HTR-8/SVneo (cell line): Measurements from ENCODE around the gene SYT2.

Experiments used
- DNase-seq: peaks from one replicate; pipeline ENCODE4 v3.0.0; 2011; ENCODE audit warnings: low spot score, mixed read lengths; ENCODE audit not compliant: insufficient read length
- FAIRE-seq: peaks from 2 replicates; lab custom pipeline; 2011; peaks lifted over from hg19 to GRCh38; lab: Jason Lieb, UNC

The SYT2 gene

GRCh38 chr1:202580619-202581018, 129.6 kb downstream of the SYT2 start:
- DNase-seq, result no peak
- no peak for FAIRE-seq

DNA sequence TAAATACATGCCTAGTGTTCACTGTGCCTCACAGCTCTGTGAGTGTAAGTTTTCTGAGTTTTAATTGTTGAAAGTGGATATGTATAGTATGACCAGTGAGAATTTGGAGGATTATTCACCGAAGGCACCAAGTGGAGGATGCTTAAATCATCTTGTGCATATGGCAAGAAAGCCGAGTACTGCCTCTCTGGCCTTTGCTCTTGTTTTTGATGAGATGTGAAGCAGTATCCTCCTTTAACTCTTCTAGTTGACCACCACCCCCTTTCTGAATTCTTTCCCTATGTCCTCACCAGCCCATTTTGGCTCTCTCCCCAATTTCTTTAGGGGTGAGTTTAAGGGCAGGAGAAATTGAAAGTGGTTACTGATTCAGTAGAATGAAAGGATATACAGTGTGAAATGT, 130.4 kb downstream of the SYT2 start:
- FAIRE-seq, result no peak
- peak; percentile 54 for DNase-seq

DNA sequence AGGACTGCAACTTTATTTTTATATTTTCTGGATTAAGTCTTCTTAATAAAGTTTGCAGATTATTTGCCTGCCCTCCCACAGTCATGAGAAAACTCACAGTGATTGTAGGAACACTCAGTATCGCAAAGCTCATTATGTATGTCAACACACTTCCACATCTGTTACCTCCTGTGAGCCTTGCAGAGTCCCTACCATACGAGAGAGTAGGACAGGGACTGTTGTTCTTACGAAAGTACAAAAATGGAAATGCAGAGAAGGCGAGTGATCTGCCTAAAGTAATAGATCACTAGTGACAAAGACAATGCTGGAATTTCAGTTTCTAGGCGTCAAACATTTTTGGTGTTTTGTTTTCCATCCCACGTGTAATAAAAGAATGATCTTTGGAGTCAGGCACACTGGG, 131.7 kb downstream of the SYT2 start:
- FAIRE-seq (no peak), DNase-seq (no peak)

DNA sequence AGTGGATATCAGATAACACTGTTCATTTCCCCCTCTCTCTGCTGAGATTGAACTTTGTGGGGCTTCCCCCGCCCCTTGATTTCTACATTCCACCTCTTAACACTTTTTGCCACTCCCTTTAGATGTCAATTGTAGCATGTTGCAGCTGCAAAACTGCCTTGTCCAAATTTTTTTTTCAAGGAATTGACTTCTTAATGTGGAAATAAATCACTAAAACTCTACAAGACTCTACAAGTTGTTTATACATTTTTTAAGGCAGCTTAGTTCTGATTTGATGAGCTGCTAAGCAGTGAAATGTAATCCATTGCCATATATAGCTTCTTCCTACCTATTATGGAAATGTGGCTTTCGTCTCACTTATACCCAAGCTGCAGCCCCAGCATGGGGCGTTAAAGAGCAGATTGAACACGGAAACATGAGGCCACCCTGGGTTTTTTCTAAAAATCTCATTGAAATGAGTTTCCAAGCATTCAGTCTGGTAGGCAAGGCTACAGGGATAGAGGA, 132.2 kb downstream of the SYT2 start:
- DNase-seq (no peak), FAIRE-seq (no peak)

GRCh38 chr1:202577381-202577780, 132.9 kb downstream of the SYT2 start:
- no peak for FAIRE-seq
- no peak for DNase-seq

DNA sequence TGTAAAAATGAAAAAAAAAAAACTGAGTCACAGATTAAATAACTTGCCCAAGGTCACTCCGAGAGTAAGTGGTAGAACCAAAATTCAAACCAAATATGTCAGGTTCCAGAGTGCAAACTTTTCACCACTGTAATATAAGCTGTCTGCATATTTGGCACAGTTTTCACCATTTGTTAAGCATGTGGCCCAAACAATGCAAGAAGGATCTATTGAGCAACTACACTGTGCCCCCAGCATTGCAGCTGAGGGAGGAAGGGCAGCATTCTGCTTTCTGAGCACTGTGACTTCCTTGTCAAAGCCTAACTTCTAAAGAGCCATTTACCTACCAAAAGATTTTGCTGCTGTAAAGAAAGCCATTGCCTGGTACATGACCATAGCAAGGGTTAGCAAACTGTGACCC, 133.4 kb downstream of the SYT2 start:
- DNase-seq, result no peak
- no peak for FAIRE-seq

DNA sequence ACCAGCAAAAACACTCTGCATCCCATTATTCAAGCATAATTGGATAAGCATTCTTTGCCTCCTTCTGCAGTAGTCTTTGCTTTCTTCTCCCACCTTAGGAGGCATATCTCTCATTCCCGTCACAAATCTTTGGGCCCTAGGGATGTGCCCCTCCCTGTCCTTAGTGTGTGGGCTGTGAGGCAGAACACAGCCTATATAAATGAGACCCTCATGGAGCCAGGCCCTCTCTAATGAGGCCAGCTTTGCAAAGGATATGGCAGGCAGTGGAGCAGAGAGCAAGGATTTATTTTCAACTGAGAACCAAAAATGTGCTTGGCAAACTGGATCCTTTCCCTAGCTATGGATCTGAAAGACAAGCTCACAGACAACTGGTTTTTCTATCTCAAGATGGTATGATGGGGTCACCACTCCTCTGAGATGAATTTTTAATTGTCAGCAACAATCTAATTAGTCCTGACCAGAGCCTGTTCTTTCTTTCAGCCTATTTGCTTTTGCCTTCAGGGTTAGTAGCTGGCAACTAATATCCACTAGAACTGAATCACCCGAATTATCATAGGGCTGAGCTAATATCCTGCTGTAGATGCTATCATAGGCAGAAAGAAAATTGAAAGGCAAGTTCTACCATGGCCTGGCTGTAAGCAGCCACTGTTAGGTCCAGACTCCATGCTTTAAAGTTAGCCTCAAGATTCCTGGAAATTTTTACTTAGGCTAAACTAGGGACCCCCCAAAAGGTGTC, 134.2 kb downstream of the SYT2 start:
- FAIRE-seq (no peak), DNase-seq (no peak)

- DNase-seq (no peak), FAIRE-seq (no peak)
Measured at GRCh38 chr1:202572867-202573266, 137.4 kb downstream of the SYT2 start.

- FAIRE-seq (no peak), DNase-seq (no peak)
Measured at GRCh38 chr1:202571719-202572339, 138.4 kb downstream of the SYT2 start.

DNA sequence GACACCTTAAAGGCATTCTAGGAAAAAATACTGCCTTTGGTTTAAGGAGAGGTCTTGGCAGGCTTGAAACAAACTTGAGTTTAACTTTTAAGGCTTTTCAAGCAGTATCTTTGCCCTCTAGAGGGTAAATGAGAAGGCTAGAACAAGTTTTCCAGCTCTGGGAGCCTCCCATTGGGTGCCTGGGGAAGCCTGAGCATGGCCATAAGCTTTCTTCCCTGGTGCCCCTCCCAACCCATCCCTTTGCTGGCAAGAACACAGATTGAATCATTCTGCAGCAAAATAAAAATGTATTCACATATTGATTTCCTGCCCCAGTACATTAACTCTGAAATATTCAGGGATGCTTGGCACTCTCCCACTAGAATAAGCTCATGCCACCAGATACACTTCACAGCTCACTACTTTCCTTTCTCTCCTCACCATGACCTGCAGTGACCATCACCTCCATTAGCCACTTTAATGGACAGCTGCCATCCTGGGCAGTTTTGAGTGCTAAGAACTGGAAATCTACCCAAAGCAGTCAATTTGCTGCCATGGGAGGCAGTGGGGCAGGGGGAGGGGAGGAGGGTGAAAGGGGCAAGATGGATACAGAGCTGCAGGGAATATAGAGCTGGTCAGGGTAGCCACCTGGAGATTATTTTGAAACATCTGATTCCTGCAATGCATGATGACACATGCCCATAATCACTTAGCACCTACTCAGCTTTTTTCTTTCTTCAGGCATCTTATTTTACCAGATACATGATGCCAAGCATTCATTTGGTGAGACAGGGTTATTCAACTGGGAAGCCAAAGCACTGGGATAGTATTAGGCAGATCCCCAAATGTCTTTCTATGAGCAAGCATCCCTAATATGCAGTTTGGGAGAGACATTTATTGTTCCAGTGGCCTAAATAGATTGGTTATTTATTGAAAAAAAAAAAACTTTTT, 140.6 kb downstream of the SYT2 start:
- DNase-seq (no peak), FAIRE-seq (no peak)

GRCh38 chr1:202568826-202569225, 141.4 kb downstream of the SYT2 start:
- DNase-seq (no peak), FAIRE-seq (no peak)

GRCh38 chr1:202568410-202568809, 141.8 kb downstream of the SYT2 start:
- no peak for FAIRE-seq
- no peak for DNase-seq

- no peak for FAIRE-seq
Measured at GRCh38 chr1:202567738-202568137, 142.5 kb downstream of the SYT2 start.

GRCh38 chr1:202565890-202566602, 144.2 kb downstream of the SYT2 start:
- DNase-seq (no peak), FAIRE-seq (no peak)

More at GRCh38 chr1:202567738-202568137, 142.5 kb downstream of the SYT2 start:
- peak; percentile 35 for DNase-seq

DNA sequence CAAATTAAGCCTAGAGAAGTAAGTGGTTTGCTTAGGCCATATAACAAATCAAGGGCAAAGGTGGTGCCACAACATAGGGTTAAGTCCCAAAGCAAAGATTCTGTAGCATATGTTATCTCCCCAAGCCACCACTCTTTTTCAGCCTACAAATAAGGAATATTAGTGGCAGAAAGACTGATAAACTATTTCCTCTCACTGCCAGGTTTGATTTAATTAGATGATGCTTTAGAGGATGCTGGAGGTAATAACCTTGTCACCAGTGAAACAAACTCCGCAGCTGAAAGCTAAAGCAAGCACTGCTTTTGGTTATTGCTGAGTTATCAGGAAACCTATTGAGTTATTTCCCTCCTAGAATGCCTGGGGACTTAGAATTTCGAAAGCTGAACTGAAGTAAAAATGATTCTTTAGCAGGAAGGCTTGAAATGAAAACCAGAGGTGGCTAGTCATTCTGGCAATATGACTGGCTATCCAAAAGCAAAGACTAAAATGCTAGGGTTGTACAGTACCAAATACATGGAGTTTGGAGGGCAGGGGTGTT, 145.2 kb downstream of the SYT2 start:
- no peak for FAIRE-seq
- no peak for DNase-seq

DNA sequence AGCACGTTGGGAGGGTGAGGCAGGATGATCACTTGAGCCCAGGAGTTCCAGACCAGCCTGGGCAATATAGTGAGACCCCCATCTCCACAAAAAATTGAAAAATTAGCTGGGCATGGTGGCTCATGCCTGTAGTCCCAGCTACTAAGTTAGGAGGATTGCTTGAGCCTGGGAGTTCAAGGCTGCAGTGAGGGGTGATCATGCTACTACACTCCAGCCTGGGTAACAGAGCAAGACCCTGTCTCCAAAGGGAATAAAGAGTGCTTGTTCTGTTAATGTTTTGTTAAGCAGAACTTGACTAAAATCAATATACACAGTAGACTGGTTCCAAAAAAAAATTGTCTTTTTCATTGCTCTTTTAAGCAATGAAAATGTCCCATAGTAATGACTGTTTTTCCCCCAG, 146.4 kb downstream of the SYT2 start:
- no peak for FAIRE-seq
- DNase-seq, result no peak

- DNase-seq (no peak), FAIRE-seq (no peak)
Measured at GRCh38 chr1:202562444-202563060, 147.7 kb downstream of the SYT2 start.

- DNase-seq, result no peak
- no peak for FAIRE-seq
Measured at GRCh38 chr1:202561726-202562443, 148.4 kb downstream of the SYT2 start.

DNA sequence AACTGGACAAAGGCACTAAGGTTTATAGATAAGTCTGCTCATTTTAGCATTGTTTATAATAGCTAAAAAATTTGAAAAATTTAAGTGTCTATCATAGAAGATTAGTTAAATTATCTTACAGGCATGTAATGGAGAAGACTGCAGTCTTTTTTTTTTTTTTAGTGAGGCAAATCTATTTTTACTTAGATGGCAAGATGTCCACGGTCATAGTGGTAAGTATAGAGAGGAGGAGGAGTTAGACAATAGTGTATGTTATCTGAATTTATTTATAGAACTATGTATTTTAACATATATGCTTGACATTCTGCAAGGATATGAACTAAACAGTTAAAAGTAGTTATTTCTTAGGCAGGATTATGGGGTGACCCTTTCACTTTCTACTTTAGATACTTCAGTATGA, 149.0 kb downstream of the SYT2 start:
- no peak for DNase-seq
- no peak for FAIRE-seq
